Bronchial epithelial cell (primary cell): ENCODE measurements around the gene SLC15A2. TPM values are rescaled to one million over a fixed set of nuclear protein-coding genes. Genes with fewer than 3 reads are reported as not detected.
A peak's percentile ranks its signal among the peaks of the same experiment; 100 is the strongest.

Experiments
- DNase-seq: peaks from one replicate; pipeline ENCODE4 v3.0.0-alpha.2; 2010; ENCODE audit warnings: low read depth
- FAIRE-seq: peaks from 2 replicates; lab custom pipeline; 2011; peaks lifted over from hg19 to GRCh38; lab: Jason Lieb, UNC
- H3K27me3 ChIP-seq: 2 replicates; pipeline ENCODE4 v1.5.1; 2011; ENCODE audit warnings: low read length; ENCODE audit not compliant: control insufficient read depth, insufficient read depth
- H3K36me3 ChIP-seq: 2 replicates; pipeline ENCODE4 v1.5.1; 2011; ENCODE audit warnings: low read length; ENCODE audit not compliant: control insufficient read depth, insufficient read depth
- H3K4me3 ChIP-seq: 2 replicates; pipeline ENCODE4 v1.5.1; 2011; ENCODE audit warnings: mild to moderate bottlenecking, low read depth, low read length, control low read depth
- total RNA-seq: library from RNA; depleted of rRNA; stranded (reverse); fragments of >200 nt; gene quantifications from 2 replicates; pipeline ENCODE4 v1.2.1, GENCODE V29; 2014
- TF ChIP-seq, protein P1 (sequence below): IDR thresholded peaks from 2 replicates; pipeline ENCODE4 v1.5.1; 2011; ENCODE audit warnings: mild to moderate bottlenecking, moderate library complexity, low read length, control low read depth, inconsistent platforms; ENCODE audit not compliant: insufficient read depth, severe bottlenecking

Gene SLC15A2
- total RNA-seq, 1 donor from 2014 or later: 2.6 TPM

DNA sequence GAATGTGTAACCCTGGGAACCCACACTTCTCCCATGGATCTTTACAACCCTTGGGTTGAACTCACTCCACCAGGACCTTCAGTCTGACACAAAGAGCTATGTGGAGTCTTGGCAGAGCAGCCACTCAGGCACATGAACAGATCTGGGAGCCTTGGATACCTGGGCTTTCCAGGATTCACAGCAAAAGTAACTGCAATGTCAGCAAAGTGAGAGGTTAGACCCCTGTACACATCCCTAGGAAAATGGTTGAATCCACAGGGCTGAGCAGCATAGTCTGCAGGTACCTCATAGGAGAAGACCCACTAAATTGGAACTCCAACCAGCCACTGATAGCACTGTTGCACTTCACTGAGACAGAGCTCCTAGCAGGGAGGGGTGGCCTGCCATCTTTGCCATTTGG is 68.2 kb downstream of the SLC15A2 start:
- FAIRE-seq: peak; percentile 43
- TF ChIP-seq, protein P1, sequence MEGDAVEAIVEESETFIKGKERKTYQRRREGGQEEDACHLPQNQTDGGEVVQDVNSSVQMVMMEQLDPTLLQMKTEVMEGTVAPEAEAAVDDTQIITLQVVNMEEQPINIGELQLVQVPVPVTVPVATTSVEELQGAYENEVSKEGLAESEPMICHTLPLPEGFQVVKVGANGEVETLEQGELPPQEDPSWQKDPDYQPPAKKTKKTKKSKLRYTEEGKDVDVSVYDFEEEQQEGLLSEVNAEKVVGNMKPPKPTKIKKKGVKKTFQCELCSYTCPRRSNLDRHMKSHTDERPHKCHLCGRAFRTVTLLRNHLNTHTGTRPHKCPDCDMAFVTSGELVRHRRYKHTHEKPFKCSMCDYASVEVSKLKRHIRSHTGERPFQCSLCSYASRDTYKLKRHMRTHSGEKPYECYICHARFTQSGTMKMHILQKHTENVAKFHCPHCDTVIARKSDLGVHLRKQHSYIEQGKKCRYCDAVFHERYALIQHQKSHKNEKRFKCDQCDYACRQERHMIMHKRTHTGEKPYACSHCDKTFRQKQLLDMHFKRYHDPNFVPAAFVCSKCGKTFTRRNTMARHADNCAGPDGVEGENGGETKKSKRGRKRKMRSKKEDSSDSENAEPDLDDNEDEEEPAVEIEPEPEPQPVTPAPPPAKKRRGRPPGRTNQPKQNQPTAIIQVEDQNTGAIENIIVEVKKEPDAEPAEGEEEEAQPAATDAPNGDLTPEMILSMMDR: no peak
- Histone ChIP-seq H3K4me3 (no peak overlapping the region), H3K27me3 (no peaks in the 10 kb centered on the region), H3K36me3 (no peaks in the 10 kb centered on the region)
- no peak for DNase-seq

DNA sequence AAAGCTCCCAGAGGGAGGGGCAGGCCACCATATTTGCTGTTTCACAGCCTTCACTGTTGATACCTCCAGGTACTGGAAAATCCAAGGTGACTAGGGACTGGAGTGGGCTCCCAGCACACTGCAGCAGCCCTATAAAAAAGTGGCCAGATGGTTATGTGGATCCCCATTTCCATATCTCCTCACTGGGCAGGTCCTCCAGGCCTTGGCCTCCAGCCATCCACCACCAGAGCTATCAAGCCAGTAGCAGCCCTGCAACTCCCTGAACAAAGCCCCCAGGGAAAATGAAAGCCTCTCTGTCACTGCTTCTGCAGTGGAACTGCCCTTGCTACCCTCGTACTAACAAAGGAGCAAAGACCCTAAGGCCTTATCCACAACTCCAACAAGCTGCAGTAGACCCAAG is 69.4 kb downstream of the SLC15A2 start:
- TF ChIP-seq, protein P1: no peak
- no peak for DNase-seq
- Histone ChIP-seq H3K4me3 (no peak overlapping the region), H3K36me3 (no peaks in the 10 kb centered on the region), H3K27me3 (no peaks in the 10 kb centered on the region)
- no peak for FAIRE-seq

DNA sequence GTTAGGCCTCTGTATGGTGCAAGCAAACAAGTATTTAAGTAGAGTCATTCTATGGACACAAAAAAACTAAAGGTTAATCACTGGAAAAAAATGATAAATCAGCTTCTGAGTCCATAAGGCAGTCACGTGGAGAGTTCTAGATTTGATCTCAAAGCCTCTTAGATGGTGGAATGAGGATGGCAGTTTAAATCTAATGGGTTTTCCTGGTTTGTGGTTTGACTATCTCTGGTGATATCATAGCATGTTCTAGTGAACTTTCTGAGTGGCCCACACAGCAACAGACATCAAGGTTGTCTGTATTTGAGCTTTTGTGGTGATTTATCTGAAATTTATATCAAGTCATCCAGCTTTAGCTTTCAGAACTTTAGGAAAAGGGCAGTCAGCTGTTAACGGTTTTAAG is 75.4 kb downstream of the SLC15A2 start:
- no peaks in the 10 kb centered on the region for H3K27me3 ChIP-seq
- TF ChIP-seq, protein P1: no peak
- FAIRE-seq (no peak), DNase-seq (peak; percentile 12)
- H3K4me3 ChIP-seq: no peak overlapping the region
- no peaks in the 10 kb centered on the region for H3K36me3 ChIP-seq

DNA sequence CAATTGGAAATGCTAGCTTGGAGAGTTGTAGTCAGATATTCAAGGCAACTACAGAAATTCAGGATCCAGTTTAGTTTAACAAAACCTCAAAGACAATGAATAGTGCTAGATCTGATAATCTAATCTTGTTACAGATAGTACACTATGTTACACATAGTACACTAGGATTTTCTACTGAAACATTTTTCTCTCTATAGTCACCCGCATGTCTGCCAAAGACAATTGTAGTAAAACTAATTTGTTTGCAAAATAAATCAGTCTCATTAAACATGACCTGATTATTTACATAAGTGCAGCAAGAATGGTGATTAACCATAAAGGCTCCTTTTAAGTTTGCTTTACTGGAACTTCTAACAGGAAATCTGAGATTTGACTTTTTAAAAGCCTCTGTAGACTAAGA is 75.8 kb downstream of the SLC15A2 start:
- FAIRE-seq (no peak), DNase-seq (peak; percentile 77)
- TF ChIP-seq, protein P1: no peak
- Histone ChIP-seq H3K36me3 (no peaks in the 10 kb centered on the region), H3K4me3 (no peak overlapping the region), H3K27me3 (no peaks in the 10 kb centered on the region)

DNA sequence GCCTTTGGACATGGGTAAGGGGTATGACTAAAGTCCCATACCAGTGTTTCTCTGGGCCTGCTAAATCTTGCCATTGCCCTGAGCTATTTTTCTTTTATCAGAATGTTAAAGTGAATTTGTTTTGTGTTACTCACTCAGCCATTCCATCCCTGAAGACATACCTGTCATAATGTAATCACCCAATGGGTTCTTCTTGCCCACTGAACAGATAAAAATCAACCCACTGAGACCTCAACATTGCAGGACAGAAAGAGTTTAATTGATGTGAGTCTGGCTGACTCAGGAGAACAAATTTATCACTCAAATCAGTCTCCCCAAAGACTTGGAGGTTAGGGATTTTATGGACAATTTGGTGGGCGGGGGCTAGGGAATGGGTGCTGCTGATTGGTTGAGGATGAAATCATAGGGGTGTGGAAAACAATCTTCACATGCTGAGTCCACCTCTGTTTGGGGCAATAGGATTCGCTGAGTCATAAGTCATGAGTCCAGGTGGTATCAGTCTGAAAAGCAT is 80.5 kb downstream of the SLC15A2 start:
- TF ChIP-seq, protein P1: no peak
- no peaks in the 10 kb centered on the region for H3K27me3 ChIP-seq
- no peak overlapping the region for H3K4me3 ChIP-seq
- FAIRE-seq: peak; percentile 72
- DNase-seq: peak; percentile 98
- H3K36me3 ChIP-seq: no peaks in the 10 kb centered on the region

DNA sequence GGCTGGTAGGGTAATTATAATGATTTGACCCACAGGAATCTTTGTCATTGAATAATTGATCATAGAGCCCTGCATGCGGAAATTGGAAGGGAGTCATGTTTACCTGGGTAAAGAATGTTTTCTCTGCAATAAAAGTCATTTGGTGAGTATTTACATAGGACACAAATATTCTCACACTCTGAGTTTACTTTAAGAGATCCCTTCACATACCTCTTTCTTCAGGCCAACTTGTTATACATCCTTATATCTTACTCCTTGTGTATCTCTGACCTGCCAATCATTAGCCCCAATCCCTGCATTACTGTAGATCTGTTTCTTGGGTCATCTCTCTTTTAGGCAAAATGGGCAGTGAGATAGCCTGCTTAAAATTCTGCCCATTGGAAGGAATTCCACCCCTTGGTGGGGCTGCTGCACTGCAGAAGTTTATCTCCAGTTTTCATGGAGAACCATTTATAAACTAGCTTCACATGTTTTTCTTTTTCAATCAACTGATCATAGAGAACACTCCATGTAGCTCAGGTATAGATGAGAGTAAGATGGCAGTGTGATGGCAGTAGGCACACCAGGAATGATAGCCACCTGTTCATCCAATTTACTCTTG is 81.6 kb downstream of the SLC15A2 start:
- DNase-seq (peak; percentile 27), FAIRE-seq (no peak)
- Histone ChIP-seq H3K4me3 (no peak overlapping the region), H3K27me3 (no peaks in the 10 kb centered on the region), H3K36me3 (no peaks in the 10 kb centered on the region)
- TF ChIP-seq, protein P1: no peak
